Duodenal mucosa (tissue), 2 donors: ENCODE measurements around the gene SBNO2.

ENCODE experiments used
- H3K27ac ChIP-seq: one replicate; pipeline ENCODE4 v1.7.0; 2013; ENCODE audit warnings: low read depth, low read length
- H3K27me3 ChIP-seq, 2 donors: one replicate each; pipeline ENCODE4 v1.7.0; 2013; ENCODE audit warnings: low read length in 2 of 2, control low read depth in 1 of 2; ENCODE audit not compliant: insufficient read depth in 2 of 2, control insufficient read depth in 1 of 2
- H3K36me3 ChIP-seq, 2 donors: one replicate each; pipeline ENCODE4 v1.7.0; 2013; ENCODE audit warnings: low read length in 2 of 2, control low read depth in 1 of 2; ENCODE audit not compliant: insufficient read depth in 2 of 2, control insufficient read depth in 1 of 2
- H3K4me1 ChIP-seq, 2 donors: one replicate each; pipeline ENCODE4 v1.7.0; 2013; ENCODE audit warnings: low read length in 2 of 2, control low read depth in 1 of 2; ENCODE audit not compliant: insufficient read depth in 2 of 2, control insufficient read depth in 1 of 2
- H3K4me3 ChIP-seq, 2 donors: one replicate each; pipeline ENCODE4 v1.7.0; 2013; ENCODE audit warnings: low read length in 2 of 2, low read depth in 1 of 2
- H3K9ac ChIP-seq, 2 donors: one replicate each; pipeline ENCODE4 v1.7.0; 2013; ENCODE audit warnings: low read length in 2 of 2, low read depth in 1 of 2
- H3K9me3 ChIP-seq, 2 donors: one replicate each; pipeline ENCODE4 v1.7.0; 2013; ENCODE audit warnings: low read length in 2 of 2, control low read depth in 1 of 2; ENCODE audit not compliant: control insufficient read depth in 1 of 2

Gene SBNO2

DNA sequence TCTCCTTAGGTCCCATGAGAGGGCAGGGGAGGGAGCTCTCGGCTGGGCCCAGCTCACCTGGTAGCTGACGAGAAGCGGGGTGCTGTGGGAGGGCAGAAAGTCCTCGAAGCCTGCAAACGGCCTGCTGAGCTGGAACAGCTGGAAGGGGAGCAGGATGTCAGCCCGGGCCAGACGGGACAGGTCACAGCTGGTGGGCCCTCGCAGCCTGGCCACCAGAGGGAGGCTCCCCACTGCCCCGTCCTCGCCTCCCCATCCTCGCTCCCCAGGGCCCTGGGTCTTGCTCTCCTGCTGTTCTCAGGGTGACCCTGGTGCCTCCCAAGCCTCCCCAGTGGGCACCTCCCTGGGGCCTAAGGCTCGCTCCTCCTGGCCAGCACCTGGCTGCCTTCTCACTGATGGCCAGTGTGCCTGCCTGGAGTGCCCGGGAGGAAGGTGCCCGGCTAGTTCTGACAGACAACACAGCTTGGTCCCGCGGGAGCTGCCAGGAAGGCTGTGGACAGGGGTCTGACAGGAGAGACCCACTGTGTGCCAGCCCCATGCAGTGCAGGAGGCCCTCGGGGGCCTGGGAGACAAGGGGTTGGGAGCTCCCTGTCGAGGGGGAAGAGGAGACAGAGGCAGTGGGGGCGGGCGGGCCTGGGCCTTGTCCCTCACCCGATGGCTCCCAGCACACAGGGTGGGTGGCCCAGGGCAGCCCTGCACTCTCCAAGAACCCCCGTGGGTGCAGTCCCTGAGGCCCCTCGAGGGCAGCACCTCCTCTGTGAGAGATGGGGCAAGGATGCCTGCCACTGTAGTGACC, 50.0 kb downstream of the SBNO2 start:
- H3K27ac ChIP-seq = no peak overlapping the region

DNA sequence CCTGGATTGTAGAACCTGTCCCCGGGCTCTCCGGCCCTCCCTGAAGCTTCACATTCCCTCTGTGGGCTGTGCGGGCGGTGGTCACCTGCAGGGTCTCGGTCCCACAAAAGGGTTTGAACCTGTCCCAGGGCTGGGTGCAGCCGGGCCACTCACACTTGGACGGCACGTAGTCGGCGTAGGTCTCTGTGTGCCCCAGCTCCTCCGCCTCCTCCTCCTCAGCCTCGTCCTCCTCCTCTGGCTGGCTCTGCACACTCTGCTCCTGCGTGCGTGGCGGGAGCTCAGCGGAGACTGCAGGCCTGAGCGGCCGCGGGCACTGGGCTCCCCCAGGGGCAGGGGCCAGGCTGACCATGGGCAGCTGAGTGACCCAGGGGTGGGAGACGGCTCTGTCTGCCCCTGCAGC, 50.7 kb downstream of the SBNO2 start:
- Histone ChIP-seq H3K36me3 (peaks cover 32 to 82% of the 10 kb centered on the region in 2 donors), H3K9me3 (no peaks in the 10 kb centered on the region), H3K27ac (no peak overlapping the region), H3K27me3 (no peaks in the 10 kb centered on the region), H3K9ac (no peak overlapping the region), H3K4me1 (no peaks in the 10 kb centered on the region), H3K4me3 (no peak overlapping the region)

More for the DNA sequence above, 50.0 kb downstream of the SBNO2 start:
- Histone ChIP-seq H3K36me3 (peaks cover 32 to 76% of the 10 kb centered on the region in 2 donors), H3K9ac (no peak overlapping the region), H3K27me3 (no peaks in the 10 kb centered on the region), H3K4me1 (no peaks in the 10 kb centered on the region), H3K4me3 (no peak overlapping the region), H3K9me3 (no peaks in the 10 kb centered on the region)

DNA sequence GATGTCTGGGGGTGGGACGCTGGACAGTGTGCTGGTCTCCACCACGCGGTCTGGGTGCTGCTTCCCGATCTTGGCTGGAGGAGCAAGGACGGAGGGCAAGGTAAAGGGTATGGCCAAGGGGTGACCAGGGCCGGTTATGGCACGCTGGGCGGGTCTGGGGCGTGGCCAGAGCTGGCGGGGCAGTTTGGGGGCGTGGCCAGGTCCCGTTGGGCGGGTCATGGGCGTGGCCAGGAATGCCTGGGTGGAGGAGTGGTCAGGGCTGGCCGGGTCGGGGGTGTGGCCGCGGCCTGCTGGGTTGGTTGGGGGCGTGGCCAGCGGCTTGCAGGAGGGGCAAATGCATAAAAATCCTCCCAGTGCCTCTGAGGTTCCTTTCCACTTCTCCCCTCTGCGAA, 51.1 kb downstream of the SBNO2 start:
- no peak overlapping the region for H3K27ac ChIP-seq
- H3K4me1 ChIP-seq = no peaks in the 10 kb centered on the region
- no peak overlapping the region for H3K9ac ChIP-seq
- no peaks in the 10 kb centered on the region for H3K9me3 ChIP-seq
- no peaks in the 10 kb centered on the region for H3K27me3 ChIP-seq
- peaks cover 32 to 86% of the 10 kb centered on the region in 2 donors for H3K36me3 ChIP-seq
- H3K4me3 ChIP-seq = no peak overlapping the region

DNA sequence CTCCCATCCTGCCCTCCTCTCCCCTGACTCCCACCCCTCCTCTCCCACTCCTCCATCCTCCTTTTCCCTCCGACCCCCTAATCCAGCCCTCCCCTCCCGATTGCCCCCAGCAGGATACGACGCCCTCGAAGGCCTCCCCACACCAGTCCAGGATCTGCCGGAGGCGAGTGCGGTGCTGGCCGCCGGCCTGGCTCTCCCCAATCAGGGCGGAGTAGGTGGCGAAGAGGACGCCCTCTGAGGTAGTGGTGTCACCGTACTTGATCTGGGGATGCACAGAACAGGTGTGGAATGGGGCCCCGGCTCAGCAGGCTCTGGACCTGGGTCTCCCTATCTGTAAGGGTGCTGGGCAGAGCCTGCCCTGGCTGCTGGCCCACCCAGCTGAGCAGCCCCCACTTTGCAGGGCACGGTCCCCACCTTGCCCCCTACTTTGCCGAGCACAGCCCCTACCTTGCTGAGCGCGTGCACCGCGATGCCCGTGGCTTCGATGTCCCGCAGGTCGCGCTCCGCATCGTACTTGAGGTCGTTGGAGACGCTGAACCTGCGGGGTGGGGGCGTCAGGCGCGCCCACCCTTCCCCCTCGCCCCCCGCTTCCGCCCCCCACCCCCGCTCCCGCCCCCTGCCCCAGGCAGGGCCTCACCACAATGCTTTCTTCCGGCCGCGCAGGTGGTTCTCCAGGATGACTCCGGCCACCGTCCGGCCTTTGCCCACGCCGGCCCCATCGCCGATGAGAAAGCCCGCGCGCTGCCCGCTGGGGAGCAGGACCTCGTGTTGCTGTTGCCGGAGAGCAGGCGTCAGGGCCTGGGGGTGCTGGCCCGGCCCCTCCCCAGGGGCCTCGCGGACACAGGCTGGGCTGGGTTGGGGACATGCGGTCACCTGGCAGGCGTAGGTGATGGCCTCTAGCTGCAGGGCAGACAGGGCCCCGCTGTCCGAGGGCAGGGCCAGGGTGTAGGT, 51.8 kb downstream of the SBNO2 start:
- Histone ChIP-seq H3K4me3 (no peak overlapping the region), H3K27ac (no peak overlapping the region), H3K27me3 (no peaks in the 10 kb centered on the region), H3K36me3 (peaks cover 28 to 89% of the 10 kb centered on the region in 2 donors), H3K9me3 (no peaks in the 10 kb centered on the region), H3K9ac (no peak overlapping the region), H3K4me1 (no peaks in the 10 kb centered on the region)

DNA sequence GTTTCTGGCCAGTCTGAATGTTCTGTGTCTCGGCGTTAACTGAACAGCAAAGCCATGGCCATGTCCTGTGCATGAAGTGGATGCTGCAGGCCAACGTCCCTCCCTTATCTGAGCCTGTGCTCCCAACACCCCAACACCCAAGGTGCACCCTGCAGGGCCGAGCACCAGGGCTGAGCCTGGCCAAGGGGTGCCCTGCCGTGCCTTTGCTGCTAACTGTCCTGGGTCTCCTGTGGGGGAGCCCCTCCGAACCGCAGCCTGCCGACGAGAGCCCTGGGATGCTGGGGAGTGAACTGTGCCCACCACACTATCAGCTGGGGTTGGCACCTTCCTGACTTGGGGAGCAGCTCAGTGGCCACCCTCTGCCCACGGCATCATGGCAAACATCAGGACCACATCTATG, 52.7 kb downstream of the SBNO2 start:
- no peaks in the 10 kb centered on the region for H3K9me3 ChIP-seq
- H3K9ac ChIP-seq = no peak overlapping the region
- H3K36me3 ChIP-seq = peaks cover 28 to 89% of the 10 kb centered on the region in 2 donors
- H3K27me3 ChIP-seq = no peaks in the 10 kb centered on the region
- H3K4me3 ChIP-seq = no peak overlapping the region
- H3K27ac ChIP-seq = no peak overlapping the region
- H3K4me1 ChIP-seq = no peaks in the 10 kb centered on the region

DNA sequence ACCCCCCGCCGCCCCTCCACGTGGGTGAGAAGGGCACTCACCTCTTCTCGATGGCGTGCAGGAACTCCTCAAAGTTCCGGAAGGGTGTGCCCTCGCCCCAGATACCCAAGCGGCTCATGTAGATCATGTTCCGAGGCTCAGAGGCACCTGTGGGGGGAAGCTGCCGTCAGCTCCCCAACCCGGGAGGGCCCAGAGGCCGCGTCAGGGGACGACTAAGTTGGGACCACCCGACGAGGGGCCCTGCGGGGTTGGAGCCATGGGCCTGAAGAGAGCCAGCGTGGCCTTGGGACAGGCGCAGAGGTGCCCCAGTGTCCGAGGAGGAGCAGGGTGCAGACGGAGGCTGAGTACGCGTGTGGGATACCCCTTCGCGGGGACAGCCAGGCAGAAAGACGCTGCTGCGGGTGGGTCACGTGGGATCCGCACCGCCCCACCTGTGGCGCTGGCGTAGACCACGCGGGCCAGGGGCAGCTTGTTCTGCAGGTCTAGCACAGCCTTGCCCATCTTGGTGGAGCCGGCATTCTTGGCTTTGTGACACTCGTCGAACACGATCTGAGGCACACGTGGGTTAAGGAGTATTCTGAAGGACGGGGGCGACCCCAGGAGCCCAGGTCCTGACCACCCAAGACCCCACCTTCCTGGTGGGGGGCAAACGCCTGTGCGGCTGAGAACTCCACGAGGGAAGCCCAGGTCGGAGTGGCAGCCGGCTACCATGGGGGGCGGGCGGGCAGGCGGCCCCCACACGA, 54.4 kb downstream of the SBNO2 start:
- H3K36me3 ChIP-seq = peaks cover 29 to 83% of the 10 kb centered on the region in 2 donors
- no peak overlapping the region for H3K27ac ChIP-seq
- no peak overlapping the region for H3K4me3 ChIP-seq
- no peak overlapping the region for H3K9ac ChIP-seq
- H3K27me3 ChIP-seq = no peaks in the 10 kb centered on the region
- H3K9me3 ChIP-seq = no peaks in the 10 kb centered on the region
- no peaks in the 10 kb centered on the region for H3K4me1 ChIP-seq

DNA sequence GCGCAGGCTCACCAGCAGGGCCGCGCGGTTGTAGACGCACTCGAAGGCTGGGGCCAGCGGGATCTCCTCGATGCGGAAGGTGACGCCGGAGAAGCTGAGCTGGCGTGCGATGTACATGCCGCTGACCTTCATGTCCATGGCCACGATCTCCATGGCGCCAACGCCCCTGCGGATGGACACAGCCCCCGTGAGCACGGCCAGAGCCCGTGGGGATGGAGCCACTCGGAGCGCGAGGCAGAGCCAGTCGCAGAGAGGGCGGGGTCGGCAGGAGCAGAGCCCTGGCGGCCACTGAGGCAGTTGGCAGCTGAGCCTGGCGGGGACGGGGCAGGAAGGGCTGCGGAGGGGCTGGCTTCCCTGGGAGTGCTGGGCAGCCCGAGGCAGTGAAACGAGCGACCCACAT, 55.1 kb downstream of the SBNO2 start:
- Histone ChIP-seq H3K27me3 (no peaks in the 10 kb centered on the region), H3K36me3 (peaks cover 35 to 83% of the 10 kb centered on the region in 2 donors)

DNA sequence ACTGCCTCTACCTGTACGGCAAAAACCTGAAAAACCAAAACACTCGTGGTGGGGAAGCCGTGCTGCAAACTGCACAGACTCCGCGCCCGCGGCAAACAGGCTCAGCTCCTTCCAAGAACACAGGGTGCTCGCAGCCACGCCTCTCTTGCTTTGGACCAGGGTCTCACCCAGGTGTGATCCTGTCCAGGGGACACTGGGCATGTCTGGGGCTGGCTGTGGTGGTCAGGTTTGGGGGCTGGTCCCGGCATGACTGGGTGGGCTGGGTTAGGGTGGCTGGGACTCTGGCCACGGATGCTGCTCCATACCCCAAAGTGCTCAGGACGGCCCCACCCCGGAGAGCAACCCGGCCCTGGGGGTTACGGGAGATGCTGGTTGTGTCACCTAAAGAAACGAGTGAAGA, 56.4 kb downstream of the SBNO2 start:
- peaks cover 15% of the 10 kb centered on the region in 2 donors for H3K4me1 ChIP-seq
- no peak overlapping the region for H3K4me3 ChIP-seq
- no peak overlapping the region for H3K9ac ChIP-seq
- no peaks in the 10 kb centered on the region for H3K9me3 ChIP-seq
- H3K27me3 ChIP-seq = no peaks in the 10 kb centered on the region
- peaks cover 34 to 74% of the 10 kb centered on the region in 2 donors for H3K36me3 ChIP-seq
- H3K27ac ChIP-seq = no peak overlapping the region

More for the DNA sequence above, 55.1 kb downstream of the SBNO2 start:
- peaks cover 1 to 3% of the 10 kb centered on the region in 2 donors for H3K4me1 ChIP-seq
- H3K27ac ChIP-seq = no peak overlapping the region
- H3K4me3 ChIP-seq = no peak overlapping the region
- H3K9me3 ChIP-seq = no peaks in the 10 kb centered on the region
- no peak overlapping the region for H3K9ac ChIP-seq

DNA sequence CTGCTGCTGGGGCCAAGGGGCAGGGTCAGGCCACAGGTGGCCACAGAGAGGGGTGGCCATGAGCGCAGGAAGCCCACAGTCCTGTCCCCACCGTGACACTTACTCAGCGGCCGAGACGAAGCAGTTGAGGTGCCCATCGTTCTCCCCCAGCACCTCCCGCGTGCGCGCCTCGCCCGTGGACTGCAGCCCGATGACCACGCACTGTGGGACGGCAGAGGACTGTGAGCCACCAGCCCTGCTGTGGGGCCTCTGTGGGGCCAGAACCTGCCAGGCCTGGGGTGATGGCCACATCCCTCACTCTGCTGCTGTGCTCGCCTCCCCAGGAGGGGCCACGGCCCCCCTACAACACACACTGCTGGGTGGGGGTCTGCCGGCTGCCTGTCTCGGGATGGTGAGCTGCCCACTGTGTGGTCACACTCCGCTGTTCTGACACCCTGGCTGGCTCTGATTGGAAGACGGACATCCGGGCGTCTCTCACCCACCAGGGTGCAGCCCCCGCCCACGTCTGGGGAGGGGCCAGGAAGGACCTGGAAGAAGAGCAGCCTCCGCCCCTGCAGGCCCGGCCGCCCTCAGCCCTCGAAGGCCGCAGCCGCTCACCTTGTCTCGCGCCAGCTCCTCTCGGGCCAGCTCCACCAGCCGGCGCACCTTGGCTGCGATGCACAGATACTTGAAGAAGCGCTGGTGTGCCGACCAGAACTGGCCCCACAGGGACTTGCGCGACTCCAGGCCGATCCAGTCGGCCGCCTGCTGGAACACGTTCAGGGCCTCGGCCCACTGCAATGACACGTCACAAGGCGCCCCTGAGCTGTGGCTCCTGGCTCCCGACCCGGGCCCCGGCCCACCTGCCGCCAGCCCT, 57.1 kb downstream of the SBNO2 start:
- H3K27me3 ChIP-seq = no peaks in the 10 kb centered on the region
- no peaks in the 10 kb centered on the region for H3K9me3 ChIP-seq
- no peak overlapping the region for H3K4me3 ChIP-seq
- peaks cover 32 to 71% of the 10 kb centered on the region in 2 donors for H3K36me3 ChIP-seq
- no peak overlapping the region for H3K27ac ChIP-seq
- no peak overlapping the region for H3K9ac ChIP-seq
- peaks cover 17 to 18% of the 10 kb centered on the region in 2 donors for H3K4me1 ChIP-seq
